D721Med (cell line): ENCODE data around the gene ARV1.

ENCODE experiments used
- DNase-seq: peaks from one replicate; pipeline ENCODE4 v3.0.0; 2011; ENCODE audit warnings: low spot score; ENCODE audit not compliant: insufficient read length
- FAIRE-seq: peaks from 2 replicates; lab custom pipeline; 2011; peaks lifted over from hg19 to GRCh38; lab: Jason Lieb, UNC
- CTCF ChIP-seq: IDR thresholded peaks from 2 replicates; pipeline ENCODE4 v1.5.1; 2012; ENCODE audit warnings: mild to moderate bottlenecking, control low read depth; ENCODE audit not compliant: insufficient read depth; ENCODE audit errors: missing control alignments

Gene ARV1

GRCh38 chr1:230978491-230979388 lies at the start of gene ARV1, which contains the start of gene TTC13:
TSS of gene ARV1 (plus strand) at chr1:230979094. CDS start at chr1:230979106, 12 bp downstream.
TSS of gene TTC13 (minus strand) at chr1:230978861. CDS start at chr1:230978830, 31 bp downstream.
- peak; percentile 50 for TF ChIP-seq CTCF
- FAIRE-seq (no peak), DNase-seq (peak; percentile 98)

GRCh38 chr1:230930986-230931385 lies 47.9 kb upstream of the ARV1 start:
- DNase-seq (no peak), FAIRE-seq (peak; percentile 56)
- no peak for TF ChIP-seq CTCF

- TF ChIP-seq CTCF: no peak
- FAIRE-seq (no peak), DNase-seq (no peak)
Observed at GRCh38 chr1:230935852-230936251, 43.0 kb upstream of the ARV1 start.

DNA sequence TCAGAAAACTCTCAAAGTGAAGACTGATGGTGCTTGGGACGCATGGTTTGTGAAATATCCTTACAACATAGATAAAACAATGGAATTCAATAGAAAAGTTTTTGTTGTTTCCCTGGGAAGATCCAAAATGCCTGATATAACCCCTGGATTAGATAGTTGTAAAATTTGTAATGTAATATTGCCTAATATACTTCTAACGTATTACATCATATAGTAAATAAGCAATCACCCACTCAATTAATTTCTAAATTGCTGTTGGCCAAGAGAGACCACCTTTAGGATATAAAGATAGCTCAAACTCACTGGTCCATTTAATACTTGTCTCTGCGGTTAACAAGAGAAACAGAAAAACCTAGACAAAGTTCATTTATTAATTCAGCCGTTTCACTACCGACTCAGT lies 42.4 kb upstream of the ARV1 start:
- no peak for FAIRE-seq
- no peak for DNase-seq
- TF ChIP-seq CTCF: no peak

DNA sequence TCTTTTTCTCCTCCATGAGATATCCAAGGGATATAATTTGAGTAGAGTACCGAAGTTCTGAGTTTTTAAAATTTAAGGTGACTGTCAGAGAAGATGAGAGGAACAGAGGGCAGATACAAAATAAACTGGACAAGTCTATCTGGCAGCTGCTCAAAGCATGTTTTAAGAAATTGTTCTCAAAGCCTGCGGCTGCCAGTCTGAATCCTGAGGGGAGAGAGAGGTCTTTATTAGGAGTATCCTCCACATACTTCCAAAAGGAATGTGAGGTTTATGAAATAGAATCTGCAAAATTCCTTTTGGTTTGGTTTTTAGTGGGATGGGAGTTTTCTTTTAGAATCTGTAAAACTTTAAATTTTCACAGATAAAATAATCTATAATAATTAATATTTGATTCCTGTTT lies 41.5 kb upstream of the ARV1 start:
- FAIRE-seq: no peak
- no peak for TF ChIP-seq CTCF
- no peak for DNase-seq

DNA sequence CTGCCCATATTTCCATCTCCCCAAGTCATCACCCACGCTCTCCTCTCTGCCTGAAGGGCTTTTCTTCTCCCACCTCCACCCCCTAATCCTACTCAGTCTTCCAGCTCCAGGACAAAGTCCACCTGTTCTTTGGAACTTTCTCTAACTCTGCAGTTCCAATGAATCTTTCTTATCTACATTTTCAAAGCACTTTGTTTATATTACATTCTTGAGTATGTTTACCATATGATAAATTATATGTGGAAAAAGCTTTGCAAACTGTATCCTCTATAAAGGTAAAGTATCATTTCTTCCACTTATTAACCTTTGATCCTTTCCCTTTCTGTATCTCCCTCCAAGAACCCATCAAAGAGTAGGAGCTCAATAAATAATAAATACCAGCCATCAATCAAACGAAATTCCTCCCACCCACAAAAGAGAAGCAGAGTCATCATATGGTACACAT lies 39.9 kb upstream of the ARV1 start:
- no peak for TF ChIP-seq CTCF
- no peak for DNase-seq

More for the DNA sequence above, 39.9 kb upstream of the ARV1 start:
- no peak for FAIRE-seq
